Body of pancreas (tissue), 4 donors: ENCODE results near the gene PDAP1. TPM values are rescaled to one million over a fixed set of nuclear protein-coding genes. Genes with fewer than 3 reads are reported as not detected.
"Not testable (repeated sequence)": the region's sequence is repeated elsewhere in the genome, so short reads cannot be mapped to it uniquely, and the experiment has no call there.

Experiments
- ATAC-seq: fragments of 150-250 bp; one replicate; pipeline ENCODE4 v1.9.1; 2016
- DNase-seq, 4 donors: peaks; one replicate each; pipeline ENCODE4 v3.0.0-alpha.2; 2019
- H3K27ac ChIP-seq, 4 donors: fragments of 200-600 bp; sonication (generic); 1 replicate in 3 of 4; 2 replicates in 1 of 4; pipeline versions ENCODE4 v1.5.1 to v1.6.1; 2016 to 2019; ENCODE audit warnings: mild to moderate bottlenecking in 1 of 4, mixed read lengths in 1 of 4, moderate library complexity in 1 of 4
- H3K27me3 ChIP-seq, 2 donors: fragments of 200-600 bp; sonication (generic); one replicate each; pipeline ENCODE4 v1.6.0; 2016; ENCODE audit warnings: mild to moderate bottlenecking in 1 of 2
- H3K36me3 ChIP-seq, 2 donors: fragments of 200-600 bp; sonication (generic); replicated peaks in 1 of 2; 2 replicates each; pipeline ENCODE4 v1.5.1; 2016; ENCODE audit warnings: low read depth in 2 of 2; ENCODE audit not compliant: insufficient read depth in 1 of 2
- H3K4me1 ChIP-seq: fragments of 200-600 bp; sonication (generic); one replicate; pipeline ENCODE4 v1.6.0; 2016
- H3K4me3 ChIP-seq, 2 donors: fragments of 200-600 bp; sonication (generic); 1 replicate in 1 of 2; 2 replicates in 1 of 2; pipeline ENCODE4 v1.5.1; 2016 to 2019
- H3K9me3 ChIP-seq, 3 donors: fragments of 200-600 bp; sonication (generic); 1 replicate in 2 of 3; 2 replicates in 1 of 3; pipeline ENCODE4 v1.5.1; 2016
- POLR2A ChIP-seq, 3 donors: fragments of 450-650 bp; IDR thresholded peaks; one replicate each; pipeline ENCODE4 v1.6.1; 2016; ENCODE audit warnings: antibody characterized with exemption in 3 of 3, mild to moderate bottlenecking in 2 of 3
- WGBS, 2 donors: methylation state at CpG; one replicate each; pipeline ENCODE4 v1.1.5; 2017; 5-methylcytosine and 5-hydroxymethylcytosine counted together
- intact Hi-C: fragments of 100-400 bp; cut with DNase I; formaldehyde crosslinking; loops from one replicate; pipeline ENCODE4 v1.15.1; 2023
- total RNA-seq, 2 donors: library from RNA; depleted of rRNA; stranded (reverse); fragments of >200 nt; gene quantifications; one replicate each; pipeline ENCODE4 v1.1.0, GENCODE V29; 2016
- TF ChIP-seq, protein P1 (sequence below), 7 experiments: fragments of 450-650 bp in 4 of 7; fragments of 200-600 bp in 3 of 7; sonication (generic) in 3 of 7; IDR thresholded peaks; one replicate each; pipeline ENCODE4 v1.5.1; 2016 to 2019; ENCODE audit warnings: antibody characterized with exemption in 7 of 7

The PDAP1 gene
- total RNA-seq, 2 donors from 2014 or later, result 22.7 to 52.4 TPM

DNA sequence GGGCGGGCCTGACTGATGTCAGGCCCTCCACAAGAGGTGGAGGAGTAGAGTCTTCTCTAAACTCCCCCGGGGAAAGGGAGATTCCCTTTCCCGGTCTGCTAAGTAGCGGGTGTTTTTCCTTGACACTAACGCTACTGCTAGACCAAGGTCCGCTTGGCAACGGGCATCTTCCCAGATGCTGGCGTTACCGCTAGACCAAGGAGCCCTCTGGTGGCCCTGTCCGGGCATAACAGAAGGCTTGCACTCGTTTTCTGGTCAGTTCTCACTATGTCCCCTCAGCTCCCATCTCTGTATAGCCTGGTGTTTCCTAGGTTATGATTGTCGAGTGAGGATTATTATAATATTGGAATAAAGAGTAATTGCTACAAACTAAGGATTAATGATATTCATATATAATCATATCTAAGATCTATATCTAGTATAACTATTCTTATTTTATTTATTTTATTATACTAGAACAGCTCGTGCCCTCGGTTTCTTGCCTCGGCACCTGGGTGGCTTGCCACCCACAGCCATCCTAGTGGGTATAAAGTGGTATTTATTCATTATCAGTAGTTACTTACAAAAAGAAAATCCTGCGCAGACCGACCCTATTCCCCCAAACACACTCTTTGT lies 7.2 kb upstream of the PDAP1 start:
- WGBS, 2 donors, result 54 to 55% methylated on average over 12 to 16 of the region's 17 CpGs
- H3K27ac ChIP-seq, H3K27me3 ChIP-seq, intact Hi-C loops, H3K4me3 ChIP-seq, ATAC-seq, H3K4me1 ChIP-seq, H3K9me3 ChIP-seq: not testable (repeated sequence)
- TF ChIP-seq, protein P1, sequence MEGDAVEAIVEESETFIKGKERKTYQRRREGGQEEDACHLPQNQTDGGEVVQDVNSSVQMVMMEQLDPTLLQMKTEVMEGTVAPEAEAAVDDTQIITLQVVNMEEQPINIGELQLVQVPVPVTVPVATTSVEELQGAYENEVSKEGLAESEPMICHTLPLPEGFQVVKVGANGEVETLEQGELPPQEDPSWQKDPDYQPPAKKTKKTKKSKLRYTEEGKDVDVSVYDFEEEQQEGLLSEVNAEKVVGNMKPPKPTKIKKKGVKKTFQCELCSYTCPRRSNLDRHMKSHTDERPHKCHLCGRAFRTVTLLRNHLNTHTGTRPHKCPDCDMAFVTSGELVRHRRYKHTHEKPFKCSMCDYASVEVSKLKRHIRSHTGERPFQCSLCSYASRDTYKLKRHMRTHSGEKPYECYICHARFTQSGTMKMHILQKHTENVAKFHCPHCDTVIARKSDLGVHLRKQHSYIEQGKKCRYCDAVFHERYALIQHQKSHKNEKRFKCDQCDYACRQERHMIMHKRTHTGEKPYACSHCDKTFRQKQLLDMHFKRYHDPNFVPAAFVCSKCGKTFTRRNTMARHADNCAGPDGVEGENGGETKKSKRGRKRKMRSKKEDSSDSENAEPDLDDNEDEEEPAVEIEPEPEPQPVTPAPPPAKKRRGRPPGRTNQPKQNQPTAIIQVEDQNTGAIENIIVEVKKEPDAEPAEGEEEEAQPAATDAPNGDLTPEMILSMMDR (IDR thresholded peaks at IDR 0.05), result peak; percentile 43 to 70 (median 60)
- DNase-seq, result peak; percentile 77 to 87 (median 80)
- H3K36me3 ChIP-seq, result peaks cover 32 to 58% of the 10 kb centered on the region in 2 donors

- Histone ChIP-seq H3K9me3 (no peaks in the 10 kb centered on the region), H3K36me3 (peaks cover 10 to 19% of the 10 kb centered on the region in 2 donors), H3K4me3 (no peak overlapping the region), H3K4me1 (peaks cover 38% of the 10 kb centered on the region), H3K27ac (no peak overlapping the region), H3K27me3 (no peaks in the 10 kb centered on the region)
- 94 to 100% methylated on average over 2 of the region's 2 CpGs for WGBS, 2 donors
- DNase-seq (no peak), ATAC-seq (no peak)
- TF ChIP-seq, protein P1 (IDR thresholded peaks at IDR 0.05), result no peak
- TF ChIP-seq POLR2A (IDR thresholded peaks at IDR 0.05), result no peak
- intact Hi-C loops, result no loop called here
Measured at GRCh38 chr7:99410635-99411034, 2.2 kb upstream of the PDAP1 start.

DNA sequence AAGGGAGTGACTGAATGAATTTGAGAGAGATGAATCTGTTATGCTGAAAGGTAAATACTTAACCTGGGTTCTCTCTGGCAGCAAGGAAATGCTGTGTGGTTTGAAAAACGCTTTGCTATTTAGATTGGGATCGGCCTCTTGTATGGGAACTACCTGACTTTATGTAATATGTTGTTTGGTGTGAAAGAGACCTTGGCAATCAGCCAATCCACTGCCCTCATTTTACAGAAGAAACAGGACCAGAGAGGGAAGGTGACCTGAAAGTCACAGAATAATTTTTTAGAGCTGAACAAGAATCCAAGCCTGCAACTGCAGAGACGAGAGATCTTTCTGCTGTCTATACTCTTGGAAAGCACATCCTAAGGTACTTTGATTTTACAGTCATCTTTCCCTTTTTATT lies 1.4 kb upstream of the PDAP1 start:
- intact Hi-C loops, result no loop called here
- H3K4me1 ChIP-seq, result peaks cover 42% of the 10 kb centered on the region
- TF ChIP-seq, protein P1 (IDR thresholded peaks at IDR 0.05), result no peak
- no peak for TF ChIP-seq POLR2A (IDR thresholded peaks at IDR 0.05)
- WGBS, 2 donors, result 12 to 27% methylated on average over 3 of the region's 3 CpGs
- peak overlapping the region in 3 of 4 donors; percentile 95 to 100 (median 97) for H3K27ac ChIP-seq
- H3K27me3 ChIP-seq, result no peaks in the 10 kb centered on the region
- H3K36me3 ChIP-seq, result peaks cover 10 to 19% of the 10 kb centered on the region in 2 donors
- ATAC-seq, result no peak
- no peaks in the 10 kb centered on the region for H3K9me3 ChIP-seq
- no peak for DNase-seq
- no peak overlapping the region for H3K4me3 ChIP-seq

GRCh38 chr7:99409192-99409572 lies 785 bp upstream of the PDAP1 start:
- Histone ChIP-seq H3K27me3 (no peaks in the 10 kb centered on the region), H3K9me3 (no peaks in the 10 kb centered on the region), H3K27ac (peak overlapping the region; percentile 95 to 100 (median 98)), H3K36me3 (peaks cover 10 to 19% of the 10 kb centered on the region in 2 donors), H3K4me3 (peak overlapping the region; percentile 87 to 93), H3K4me1 (peaks cover 45% of the 10 kb centered on the region)
- intact Hi-C loops, result no loop called here
- DNase-seq (no peak), ATAC-seq (no peak)
- TF ChIP-seq POLR2A (IDR thresholded peaks at IDR 0.05), result no peak
- TF ChIP-seq, protein P1 (IDR thresholded peaks at IDR 0.05), result no peak
- 1% methylated on average over 18 of the region's 18 CpGs for WGBS, 2 donors

DNA sequence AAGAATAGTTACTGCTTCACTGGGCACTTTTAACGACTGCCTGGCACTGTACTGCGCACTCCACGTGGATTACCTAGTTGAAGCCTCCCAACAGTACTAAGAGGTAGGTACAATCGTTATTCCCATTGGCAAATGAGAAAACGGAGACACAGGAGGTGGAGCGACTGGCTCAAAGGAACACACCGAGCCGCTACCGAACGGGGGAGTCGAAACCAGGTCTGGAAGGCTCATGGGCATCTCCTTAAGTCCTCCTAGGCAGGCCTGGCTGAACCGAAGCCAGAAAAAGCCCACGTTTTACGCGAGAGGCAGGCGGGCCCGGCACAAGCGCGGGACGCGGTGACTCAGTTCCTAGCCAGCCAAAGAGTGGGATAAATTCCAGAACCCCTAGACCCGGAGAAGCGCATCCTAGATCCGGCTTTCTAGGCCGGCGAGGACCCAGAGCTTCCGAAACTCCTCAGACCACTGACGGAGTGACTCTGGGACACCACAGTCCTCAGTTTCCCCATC lies 472 bp downstream of the PDAP1 start:
- H3K4me3 ChIP-seq, result peak overlapping the region; percentile 87 to 93
- ATAC-seq (peak; percentile 35), DNase-seq (peak; percentile 55 to 59 (median 58))
- TF ChIP-seq, protein P1 (IDR thresholded peaks at IDR 0.05), result no peak
- no peak for TF ChIP-seq POLR2A (IDR thresholded peaks at IDR 0.05)
- peaks cover 45% of the 10 kb centered on the region for H3K4me1 ChIP-seq
- intact Hi-C loops, result no loop called here
- peaks cover 2 to 20% of the 10 kb centered on the region in 2 donors for H3K36me3 ChIP-seq
- WGBS, 2 donors, result 0% methylated on average over 21 to 28 of the region's 28 CpGs
- no peaks in the 10 kb centered on the region for H3K27me3 ChIP-seq
- peak overlapping the region; percentile 95 to 100 (median 98) for H3K27ac ChIP-seq
- no peaks in the 10 kb centered on the region for H3K9me3 ChIP-seq
